Naive thymus-derived CD4-positive, alpha-beta T cell (primary cell): ENCODE data around the gene DBH. TPM values are rescaled to one million over a fixed set of nuclear protein-coding genes. Genes with fewer than 3 reads are reported as not detected.
A peak's percentile ranks its signal among the peaks of the same experiment; 100 is the strongest.

Experiments
- ATAC-seq: fragments of 150-1000 bp; cut with Tn5 transposase; 2 replicates; pipeline ENCODE4 v1.10.0; 2021; ENCODE audit warnings: mild to moderate bottlenecking, moderate library complexity
- CTCF ChIA-PET: fragments of 350-600 bp; sonication (Branson Sonifier 250); formaldehyde crosslinking; loops from one replicate; lab custom pipeline; 2021; ENCODE audit warnings: antibody characterized with exemption; lab: Charles Lee
- POLR2A ChIA-PET: fragments of 350-600 bp; sonication (Branson Sonifier 250); formaldehyde crosslinking; loops from one replicate; lab custom pipeline; 2021; ENCODE audit warnings: antibody characterized with exemption, inconsistent platforms; lab: Charles Lee
- DNase-seq, 9 donors: peaks; one replicate each; pipeline versions ENCODE4 v3.0.0 to v3.0.0-alpha.2; 2020 to 2022; ENCODE audit warnings: mixed read lengths in 1 of 9
- H3K27ac ChIP-seq: one replicate; pipeline ENCODE4 v1.7.0; 2013; ENCODE audit warnings: mild to moderate bottlenecking, low read depth, low read length, moderate library complexity
- H3K27me3 ChIP-seq, 2 donors: one replicate each; pipeline ENCODE4 v1.7.0; 2013; ENCODE audit warnings: low read length in 2 of 2, mild to moderate bottlenecking in 2 of 2, moderate library complexity in 2 of 2; ENCODE audit not compliant: control insufficient read depth in 2 of 2, insufficient read depth in 2 of 2
- H3K36me3 ChIP-seq, 3 experiments: 1 replicate in 2 of 3; 2 replicates in 1 of 3; pipeline ENCODE4 v1.7.0; 2013; ENCODE audit warnings: low read length in 3 of 3, mild to moderate bottlenecking in 3 of 3, moderate library complexity in 1 of 3; ENCODE audit not compliant: insufficient read depth in 3 of 3, control insufficient read depth in 2 of 3
- H3K4me1 ChIP-seq, 2 donors: one replicate each; pipeline ENCODE4 v1.7.0; 2013; ENCODE audit warnings: low read length in 2 of 2, mild to moderate bottlenecking in 2 of 2, moderate library complexity in 1 of 2; ENCODE audit not compliant: control insufficient read depth in 2 of 2, insufficient read depth in 2 of 2
- H3K4me3 ChIP-seq: 2 replicates; pipeline ENCODE4 v1.7.0; 2013; ENCODE audit warnings: mild to moderate bottlenecking, low read length
- H3K9me3 ChIP-seq, 3 experiments: 1 replicate in 2 of 3; 2 replicates in 1 of 3; pipeline ENCODE4 v1.7.0; 2013; ENCODE audit warnings: low read length in 3 of 3; ENCODE audit not compliant: control insufficient read depth in 2 of 3
- H3K27ac Mint-ChIP-seq, 9 donors: one replicate each; pipeline ENCODE4 v1.8.0; 2020 to 2022; ENCODE audit warnings: mixed read lengths in 9 of 9, mild to moderate bottlenecking in 8 of 9, moderate library complexity in 5 of 9, inconsistent platforms in 2 of 9
- H3K27me3 Mint-ChIP-seq, 5 donors: one replicate each; pipeline ENCODE4 v1.8.0; 2021 to 2022; ENCODE audit warnings: mixed read lengths in 5 of 5, mild to moderate bottlenecking in 1 of 5
- H3K36me3 Mint-ChIP-seq, 5 donors: one replicate each; pipeline ENCODE4 v1.8.0; 2020 to 2022; ENCODE audit warnings: mixed read lengths in 5 of 5, mild to moderate bottlenecking in 3 of 5, inconsistent platforms in 1 of 5
- H3K4me1 Mint-ChIP-seq, 7 donors: one replicate each; pipeline ENCODE4 v1.8.0; 2020 to 2022; ENCODE audit warnings: mixed read lengths in 7 of 7, mild to moderate bottlenecking in 3 of 7, inconsistent platforms in 1 of 7
- H3K4me3 Mint-ChIP-seq, 10 donors: one replicate each; pipeline ENCODE4 v1.8.0; 2020 to 2022; ENCODE audit warnings: mild to moderate bottlenecking in 10 of 10, mixed read lengths in 10 of 10, moderate library complexity in 6 of 10, inconsistent platforms in 2 of 10
- H3K9me3 Mint-ChIP-seq, 11 donors: one replicate each; pipeline ENCODE4 v1.8.0; 2020 to 2022; ENCODE audit warnings: mixed read lengths in 11 of 11, mild to moderate bottlenecking in 4 of 11, inconsistent platforms in 1 of 11, moderate library complexity in 1 of 11
- intact Hi-C, 2 donors: fragments of 100-400 bp; cut with micrococcal nuclease; formaldehyde crosslinking; loops; one replicate each; pipeline ENCODE4 v1.15.1; 2023
- polyA plus RNA-seq, 2 donors: library from polyadenylated mRNA; unstranded; fragments of 300-500 nt; fragmentation: Illumina TruSeq; gene quantifications; one replicate each; pipeline ENCODE4 v1.2.3, GENCODE V29; 2021
- total RNA-seq, 6 experiments: library from RNA in 5 of 6; stranded (reverse) in 5 of 6; gene quantifications; 1 replicate in 5 of 6; 2 replicates in 1 of 6; pipeline ENCODE4 v1.2.3 and lab custom pipeline; 2021 to 2026

The DBH gene
- total and polyA plus RNA-seq, 7 experiments from 2014 or later, result 0.08 to 1.2 (median 0.17) TPM; not detected in 1

- POLR2A ChIA-PET, result no interaction called here
- H3K4me1 ChIP-seq, result no peaks in the 10 kb centered on the region
- ATAC-seq, result no peak
- DNase-seq, result no peak
- no peaks in the 10 kb centered on the region for H3K36me3 ChIP-seq
- peaks cover 0 to 11% (median 8%) of the 10 kb centered on the region in 7 donors for H3K4me1 Mint-ChIP-seq
- no peaks in the 10 kb centered on the region for H3K36me3 Mint-ChIP-seq
- CTCF ChIA-PET, result interaction anchor here (0.7 to 1.4 kb wide), 3 partner anchors 47 to 124 kb away, joined by 3 to 4 read pairs (median 3); no protein-coding TSS in a partner anchor
- no peak overlapping the region for H3K27ac Mint-ChIP-seq
- H3K27ac ChIP-seq, result no peak overlapping the region
- H3K9me3 Mint-ChIP-seq, result peaks cover 0 to 1% (median 0%) of the 10 kb centered on the region in 11 donors
- H3K4me3 Mint-ChIP-seq, result no peak overlapping the region
- H3K27me3 ChIP-seq, result peaks cover 0 to 3% of the 10 kb centered on the region in 2 donors
- peaks cover 3 to 16% (median 12%) of the 10 kb centered on the region in 5 donors for H3K27me3 Mint-ChIP-seq
- H3K4me3 ChIP-seq, result no peak overlapping the region
- H3K9me3 ChIP-seq, result no peaks in the 10 kb centered on the region
- intact Hi-C loops, result no loop called here
These were observed 32.8 kb upstream of the DBH start for GRCh38 chr9:133603135-133603927.

GRCh38 chr9:133604214-133604613, 31.9 kb upstream of the DBH start:
- intact Hi-C loops, result loop anchor here (1.0 kb wide), 2 partner anchors 111 to 122 kb away; no protein-coding TSS in a partner anchor
- ChIA-PET CTCF (interaction anchor here (1.3 kb wide), 1 partner anchor 123 kb away, joined by 4 read pairs; no protein-coding TSS in a partner anchor), POLR2A (no interaction called here)
- peaks cover 0 to 11% (median 8%) of the 10 kb centered on the region in 7 donors for H3K4me1 Mint-ChIP-seq
- H3K9me3 Mint-ChIP-seq, result peaks cover 0 to 1% (median 0%) of the 10 kb centered on the region in 11 donors
- DNase-seq (peak in 6 of 9 donors; percentile 10 to 33 (median 24)), ATAC-seq (no peak)
- no peak overlapping the region for H3K4me3 ChIP-seq
- H3K27ac ChIP-seq, result no peak overlapping the region
- H3K27me3 Mint-ChIP-seq, result peaks cover 6 to 17% (median 14%) of the 10 kb centered on the region in 5 donors
- H3K36me3 Mint-ChIP-seq, result no peaks in the 10 kb centered on the region
- no peaks in the 10 kb centered on the region for H3K9me3 ChIP-seq
- no peaks in the 10 kb centered on the region for H3K36me3 ChIP-seq
- peaks cover 0 to 7% of the 10 kb centered on the region in 2 donors for H3K27me3 ChIP-seq
- H3K4me3 Mint-ChIP-seq, result no peak overlapping the region
- H3K27ac Mint-ChIP-seq, result peak overlapping the region in 2 of 9 donors; percentile 20 to 38
- H3K4me1 ChIP-seq, result no peaks in the 10 kb centered on the region

- H3K36me3 Mint-ChIP-seq, result no peaks in the 10 kb centered on the region
- no peak overlapping the region for H3K27ac Mint-ChIP-seq
- H3K27me3 ChIP-seq, result peaks cover 0 to 11% of the 10 kb centered on the region in 2 donors
- intact Hi-C loops, result loop anchor here (1.0 kb wide), 2 partner anchors 110 to 121 kb away; no protein-coding TSS in a partner anchor
- ATAC-seq, result no peak
- H3K27me3 Mint-ChIP-seq, result peaks cover 11 to 23% (median 18%) of the 10 kb centered on the region in 5 donors
- H3K36me3 ChIP-seq, result no peaks in the 10 kb centered on the region
- peaks cover 0 to 14% (median 8%) of the 10 kb centered on the region in 7 donors for H3K4me1 Mint-ChIP-seq
- H3K27ac ChIP-seq, result no peak overlapping the region
- no peak overlapping the region for H3K4me3 Mint-ChIP-seq
- CTCF ChIA-PET, result interaction anchor here (1.3 kb wide), 1 partner anchor 123 kb away, joined by 4 read pairs; no protein-coding TSS in a partner anchor
- H3K4me3 ChIP-seq, result no peak overlapping the region
- no peaks in the 10 kb centered on the region for H3K4me1 ChIP-seq
- peaks cover 0 to 5% (median 0%) of the 10 kb centered on the region in 11 donors for H3K9me3 Mint-ChIP-seq
- POLR2A ChIA-PET, result interaction anchor here (1.1 kb wide), 1 partner anchor 98 kb away, joined by 3 read pairs; no protein-coding TSS in a partner anchor
- H3K9me3 ChIP-seq, result peaks cover 0 to 2% (median 0%) of the 10 kb centered on the region in 3 experiments
- no peak for DNase-seq
These were observed 31.3 kb upstream of the DBH start for GRCh38 chr9:133604856-133605255.

GRCh38 chr9:133605446-133605845, 30.7 kb upstream of the DBH start:
- intact Hi-C loops, result no loop called here
- ATAC-seq, result no peak
- no peak for DNase-seq
- Mint-ChIP-seq H3K36me3 (no peaks in the 10 kb centered on the region), H3K4me1 (peaks cover 2 to 14% (median 8%) of the 10 kb centered on the region in 7 donors), H3K4me3 (no peak overlapping the region), H3K27me3 (peaks cover 16 to 29% (median 24%) of the 10 kb centered on the region in 5 donors), H3K9me3 (peaks cover 0 to 5% (median 0%) of the 10 kb centered on the region in 11 donors), H3K27ac (no peak overlapping the region)
- CTCF ChIA-PET, result no interaction called here
- POLR2A ChIA-PET, result interaction anchor here (1.1 kb wide), 1 partner anchor 97 kb away, joined by 3 read pairs; no protein-coding TSS in a partner anchor
- Histone ChIP-seq H3K36me3 (no peaks in the 10 kb centered on the region), H3K9me3 (peaks cover 0 to 4% (median 0%) of the 10 kb centered on the region in 3 experiments), H3K27me3 (peaks cover 0 to 12% of the 10 kb centered on the region in 2 donors), H3K4me1 (no peaks in the 10 kb centered on the region), H3K27ac (no peak overlapping the region), H3K4me3 (no peak overlapping the region)

- Histone ChIP-seq H3K4me1 (no peaks in the 10 kb centered on the region), H3K36me3 (no peaks in the 10 kb centered on the region), H3K27ac (no peak overlapping the region), H3K27me3 (peaks cover 0 to 12% of the 10 kb centered on the region in 2 donors), H3K9me3 (peaks cover 0 to 4% (median 0%) of the 10 kb centered on the region in 3 experiments), H3K4me3 (no peak overlapping the region)
- ChIA-PET CTCF (no interaction called here), POLR2A (interaction anchor here (1.1 kb wide), 1 partner anchor 97 kb away, joined by 3 read pairs; no protein-coding TSS in a partner anchor)
- Mint-ChIP-seq H3K4me3 (no peak overlapping the region), H3K4me1 (peaks cover 2 to 14% (median 8%) of the 10 kb centered on the region in 7 donors), H3K27ac (no peak overlapping the region), H3K36me3 (no peaks in the 10 kb centered on the region), H3K27me3 (peaks cover 22 to 31% (median 30%) of the 10 kb centered on the region in 5 donors), H3K9me3 (peaks cover 0 to 5% (median 0%) of the 10 kb centered on the region in 11 donors)
- intact Hi-C loops, result no loop called here
- ATAC-seq (no peak), DNase-seq (no peak)
These were observed 30.1 kb upstream of the DBH start for GRCh38 chr9:133605856-133606707.

GRCh38 chr9:133606708-133607025, 29.5 kb upstream of the DBH start:
- ChIA-PET CTCF (no interaction called here), POLR2A (no interaction called here)
- peaks cover 0 to 12% of the 10 kb centered on the region in 2 donors for H3K27me3 ChIP-seq

More at GRCh38 chr9:133606708-133607025, 29.5 kb upstream of the DBH start:
- H3K36me3 ChIP-seq, result no peaks in the 10 kb centered on the region
- no peak overlapping the region for H3K4me3 ChIP-seq
- Mint-ChIP-seq H3K4me3 (no peak overlapping the region), H3K36me3 (no peaks in the 10 kb centered on the region), H3K9me3 (peaks cover 0 to 5% (median 0%) of the 10 kb centered on the region in 11 donors), H3K4me1 (peaks cover 2 to 14% (median 8%) of the 10 kb centered on the region in 7 donors), H3K27me3 (peaks cover 27 to 36% (median 33%) of the 10 kb centered on the region in 5 donors), H3K27ac (no peak overlapping the region)
- no peak overlapping the region for H3K27ac ChIP-seq
- ATAC-seq (no peak), DNase-seq (no peak)
- peaks cover 0 to 4% (median 0%) of the 10 kb centered on the region in 3 experiments for H3K9me3 ChIP-seq
- H3K4me1 ChIP-seq, result no peaks in the 10 kb centered on the region
- intact Hi-C loops, result no loop called here
